K562 (cell line): ENCODE results near the gene SEH1L. TPM values are rescaled to one million over a fixed set of nuclear protein-coding genes. Genes with fewer than 3 reads are reported as not detected.
"Not testable (repeated sequence)": the region's sequence is repeated elsewhere in the genome, so short reads cannot be mapped to it uniquely, and the experiment has no call there.

Experiments
- ATAC-seq: fragments of 200-7000 bp; cut with Tn5 transposase; 3 replicates; pipeline ENCODE4 v1.9.1; 2020; ENCODE audit warnings: moderate library complexity
- BruUV-seq: library from RNA; stranded (reverse); fragments of 400-500 nt; replicated peaks from 2 replicates; lab custom pipeline; 2021; lab: Mats Ljungman, UMichigan
- CTCF ChIA-PET: fragments of 300-600 bp; formaldehyde crosslinking; extraction: SDS; loops from one replicate; lab custom pipeline; 2021; ENCODE audit warnings: low intra/inter-chr PET ratio; lab: Yijun Ruan, JAX
- POLR2A ChIA-PET: fragments of 300-600, 350-650 bp; sonication (Branson Sonifier 250); formaldehyde crosslinking; extraction: SDS; loops from one replicate; lab custom pipeline; 2021; ENCODE audit warnings: antibody characterized with exemption, inconsistent platforms; lab: Yijun Ruan, JAX
- DNase-seq, 4 experiments: peaks; one replicate each; pipeline versions ENCODE4 v3.0.0 to v3.0.0-alpha.2; 2011 to 2018; ENCODE audit warnings: low spot score in 3 of 4, mixed read lengths in 3 of 4; ENCODE audit errors: extremely low read depth in 1 of 4
- FAIRE-seq: peaks from 2 replicates; lab custom pipeline; 2011; peaks lifted over from hg19 to GRCh38; lab: Jason Lieb, UNC
- H2AFZ ChIP-seq: 2 replicates; pipeline ENCODE4 v1.6.0; 2011; ENCODE audit warnings: low read depth, low read length, control low read depth, inconsistent platforms
- H3K27ac ChIP-seq: fragments of 200-600 bp; 3 replicates; pipeline ENCODE4 v1.8.0; 2011; ENCODE audit warnings: low read depth, mild to moderate bottlenecking, control low read depth, inconsistent platforms, low read length, moderate library complexity, mixed read lengths; ENCODE audit errors: extremely low read depth
- H3K27me3 ChIP-seq, 2 experiments: fragments of 300-600 bp in 1 of 2; 2 replicates in 1 of 2; 3 replicates in 1 of 2; pipeline versions ENCODE4 v1.6.0 to v1.8.0; 2011; ENCODE audit warnings: inconsistent platforms in 2 of 2, low read length in 2 of 2, mild to moderate bottlenecking in 1 of 2, mixed read lengths in 1 of 2, moderate library complexity in 1 of 2; ENCODE audit not compliant: control insufficient read depth in 2 of 2, insufficient read depth in 2 of 2
- H3K36me3 ChIP-seq: fragments of 300-600 bp; 3 replicates; pipeline ENCODE4 v1.8.0; 2011; ENCODE audit warnings: mild to moderate bottlenecking, low read length, inconsistent platforms; ENCODE audit not compliant: control insufficient read depth, insufficient read depth
- H3K4me1 ChIP-seq, 2 experiments: fragments of 200-600 bp in 1 of 2; replicated peaks in 1 of 2; 2 replicates in 1 of 2; 3 replicates in 1 of 2; pipeline versions ENCODE4 v1.5.1 to v1.8.0; 2011; ENCODE audit warnings: inconsistent platforms in 2 of 2, low read length in 2 of 2, mild to moderate bottlenecking in 1 of 2, mixed read lengths in 1 of 2, moderate library complexity in 1 of 2; ENCODE audit not compliant: control insufficient read depth in 2 of 2, insufficient read depth in 2 of 2
- H3K4me2 ChIP-seq: 2 replicates; pipeline ENCODE4 v1.6.1; 2011; ENCODE audit warnings: low read length, control low read depth, inconsistent platforms, mixed read lengths; ENCODE audit not compliant: insufficient read depth
- H3K4me3 ChIP-seq: fragments of 200-600 bp; sonication (generic), shearing (Covaris generic); 2 replicates; pipeline ENCODE4 v1.5.1; 2016; ENCODE audit warnings: control low read depth, inconsistent platforms
- H3K79me2 ChIP-seq: fragments of 200-600 bp; 3 replicates; pipeline ENCODE4 v1.8.0; 2011; ENCODE audit warnings: low read length, inconsistent platforms; ENCODE audit not compliant: control insufficient read depth, insufficient read depth
- H3K9ac ChIP-seq, 2 experiments: 2 replicates each; pipeline versions ENCODE4 v1.6.0 to v1.6.1; 2011; ENCODE audit warnings: low read depth in 2 of 2, low read length in 2 of 2, control low read depth in 1 of 2, inconsistent platforms in 1 of 2, mild to moderate bottlenecking in 1 of 2, mixed read lengths in 1 of 2; ENCODE audit not compliant: insufficient read depth in 1 of 2
- H3K9me1 ChIP-seq: one replicate; pipeline ENCODE4 v1.6.0; 2011; ENCODE audit warnings: inconsistent platforms, mild to moderate bottlenecking, low read length, moderate library complexity; ENCODE audit not compliant: control insufficient read depth, insufficient read depth
- H3K9me3 ChIP-seq: replicated peaks from 2 replicates; pipeline ENCODE4 v1.5.1; 2011; ENCODE audit warnings: low read depth, low read length, inconsistent platforms; ENCODE audit not compliant: control insufficient read depth, insufficient read depth
- H4K20me1 ChIP-seq: replicated peaks from 2 replicates; pipeline ENCODE4 v1.6.1; 2011; ENCODE audit warnings: low read length, inconsistent platforms, mixed read lengths; ENCODE audit not compliant: control insufficient read depth, insufficient read depth
- CBX1 ChIP-seq: sonication (generic); IDR thresholded peaks from 2 replicates; pipeline ENCODE4 v1.6.1; 2016; ENCODE audit warnings: antibody characterized with exemption, low read depth, mild to moderate bottlenecking
- CREB1 ChIP-seq, 2 experiments: sonication (generic) in 1 of 2; formaldehyde crosslinking in 1 of 2; IDR thresholded peaks; 2 replicates each; pipeline versions ENCODE4 v1.6.1 to v1.8.0; 2012 to 2022; ENCODE audit warnings: inconsistent platforms in 1 of 2, mild to moderate bottlenecking in 1 of 2, missing genetic modification reagents in 1 of 2, moderate library complexity in 1 of 2
- SNIP1 ChIP-seq: fragments of 450-650 bp; IDR thresholded peaks from 2 replicates; pipeline ENCODE4 v1.7.1; 2017; ENCODE audit warnings: low read depth, mild to moderate bottlenecking
- ZNF143 ChIP-seq: sonication (generic); formaldehyde crosslinking; IDR thresholded peaks from 2 replicates; pipeline ENCODE4 v1.9.0; 2022; ENCODE audit warnings: mild to moderate bottlenecking, missing genetic modification reagents
- ZNF263 ChIP-seq: sonication (generic); formaldehyde crosslinking; IDR thresholded peaks from 2 replicates; pipeline ENCODE4 v1.8.0; 2022; ENCODE audit warnings: mild to moderate bottlenecking, missing genetic modification reagents, borderline replicate concordance
- WGBS: fragments of 100-300 bp; shearing (Covaris generic); methylation state at CpG from one replicate; pipeline ENCODE4 v1.1.6; 2016; ENCODE audit warnings: low coverage, mixed read lengths; ENCODE audit not compliant: insufficient coverage; ENCODE audit errors: missing lambda C conversion rate; 5-methylcytosine and 5-hydroxymethylcytosine counted together
- in situ Hi-C: fragments of 300-500 bp; cut with MboI; formaldehyde crosslinking; loops from 4 replicates; pipeline ENCODE4 v1.15.0; 2018; ENCODE audit warnings: inconsistent platforms, mixed read lengths
- intact Hi-C: fragments of 100-400 bp; cut with micrococcal nuclease; formaldehyde crosslinking; loops from 2 replicates; pipeline ENCODE4 v1.14.2; 2022
- polyA plus RNA-seq, 8 experiments: library from polyadenylated mRNA; depleted of rRNA in 4 of 8; stranded (reverse) in 5 of 8; unstranded in 3 of 8; fragments of >200 nt; fragmentation: Nextera tagmentation in 2 of 8; fragmentation: Illumina TruSeq in 1 of 8; extraction: Ambion mirVana in 2 of 8; extraction: Trizol in 1 of 8; gene quantifications; 2 replicates each; pipeline versions ENCODE4 v1.2.1 to v1.2.3, GENCODE V29; 2011 to 2014; ENCODE audit warnings: inconsistent platforms in 1 of 8, missing spikeins in 1 of 8
- total RNA-seq, 7 experiments: library from RNA; depleted of rRNA in 6 of 7; stranded (reverse); fragments of >200 nt in 6 of 7; fragmentation: Illumina TruSeq in 2 of 7; extraction: Trizol in 2 of 7; gene quantifications; 2 replicates each; pipeline versions ENCODE4 v1.2.1 to v1.2.3, GENCODE V29; 2011 to 2021; ENCODE audit warnings: low replicate concordance in 1 of 7

SEH1L gene
- total and polyA plus RNA-seq, 9 of the 15 experiments (the other 6 are each of a cell fraction or from before 2014, with no cell fraction given): 62.2 to 180 (median 108) TPM

GRCh38 chr18:12947285-12948049, at the start of gene SEH1L (continued):
- TF ChIP-seq SNIP1 (peak; percentile 48; the same call in 1 of the 2 replicates), CREB1 (IDR thresholded peaks at IDR 0.05) (no peak; the same call in 1 of the 2 replicates), CREB1 (CRISPR knock-in tag; IDR thresholded peaks at IDR 0.05) (peak; percentile 34; the same call in 1 of the 2 replicates), ZNF263 (CRISPR knock-in tag) (peak; percentile 31; the same call in 1 of the 2 replicates), ZNF143 (CRISPR knock-in tag) (peak; percentile 61), CBX1 (no peak)

GRCh38 chr18:12901208-12901607, 46.6 kb upstream of the SEH1L start:
- H3K27me3 ChIP-seq, H3K9ac ChIP-seq, H3K79me2 ChIP-seq, H3K27ac ChIP-seq, intact Hi-C loops, BruUV-seq, ATAC-seq, in situ Hi-C loops, H3K9me1 ChIP-seq, H3K9me3 ChIP-seq, H3K36me3 ChIP-seq, FAIRE-seq, H4K20me1 ChIP-seq, H3K4me3 ChIP-seq, H2AFZ ChIP-seq, DNase-seq, CTCF ChIA-PET, H3K4me2 ChIP-seq: not testable (repeated sequence)
- 86% methylated on average over 12 of the region's 12 CpGs for WGBS
- H3K4me1 ChIP-seq: peaks cover 11 to 13% of the 10 kb centered on the region in 2 experiments
- POLR2A ChIA-PET: interaction anchor here (0.6 to 1.2 kb wide), 2 partner anchors 16 to 756 kb away, joined by 3 read pairs; no protein-coding TSS in a partner anchor
